Astrocyte of the cerebellum (primary cell): ENCODE data around the gene AP3B2.

Experiments used
- DNase-seq: peaks from one replicate; pipeline ENCODE4 v3.0.0-alpha.2; 2011; ENCODE audit warnings: low read depth
- H3K4me3 ChIP-seq: 2 replicates; pipeline ENCODE4 v1.5.1; 2011; ENCODE audit warnings: mild to moderate bottlenecking, low read depth, low read length, moderate library complexity
- CTCF ChIP-seq: IDR thresholded peaks from 2 replicates; pipeline ENCODE4 v1.5.1; 2012; ENCODE audit warnings: low read length, low read depth, moderate library complexity, mild to moderate bottlenecking; ENCODE audit errors: missing control alignments
- in situ Hi-C: cut with HindIII; loops from 2 replicates; pipeline ENCODE4 v1.10.0; 2017; ENCODE audit warnings: low sequenced_read_pairs

Gene AP3B2

GRCh38 chr15:82664021-82664420 lies 45.7 kb downstream of the AP3B2 start:
- no peak for TF ChIP-seq CTCF
- DNase-seq, result no peak
- no peak overlapping the region for H3K4me3 ChIP-seq
- in situ Hi-C loops, result no loop called here

- H3K4me3 ChIP-seq, result no peak overlapping the region
- no peak for TF ChIP-seq CTCF
- DNase-seq, result no peak
- in situ Hi-C loops, result no loop called here
Observed at GRCh38 chr15:82663186-82663600, 46.5 kb downstream of the AP3B2 start.

GRCh38 chr15:82662641-82663040 lies 47.0 kb downstream of the AP3B2 start:
- H3K4me3 ChIP-seq, result no peak overlapping the region
- in situ Hi-C loops, result no loop called here
- DNase-seq, result no peak
- no peak for TF ChIP-seq CTCF

- no peak for TF ChIP-seq CTCF
- in situ Hi-C loops, result no loop called here
- no peak for DNase-seq
- H3K4me3 ChIP-seq, result no peak overlapping the region
Observed at GRCh38 chr15:82660378-82660777, 49.3 kb downstream of the AP3B2 start.

GRCh38 chr15:82656641-82657266 lies 52.9 kb downstream of the AP3B2 start:
- in situ Hi-C loops, result no loop called here
- DNase-seq, result no peak
- TF ChIP-seq CTCF, result no peak

GRCh38 chr15:82655606-82656005 lies 54.1 kb downstream of the AP3B2 start:
- no peak for DNase-seq
- no peak overlapping the region for H3K4me3 ChIP-seq
- in situ Hi-C loops, result no loop called here
- no peak for TF ChIP-seq CTCF

More at GRCh38 chr15:82656641-82657266, 52.9 kb downstream of the AP3B2 start:
- H3K4me3 ChIP-seq, result no peak overlapping the region
